K562 (cell line): Measurements from ENCODE around the gene EEFSEC. TPM values are rescaled to one million over a fixed set of nuclear protein-coding genes. Genes with fewer than 3 reads are reported as not detected.

Experiments used
- ARHGAP35 ChIP-seq: fragments of 450-650 bp; IDR thresholded peaks from 2 replicates; pipeline ENCODE4 v1.6.1; 2018; ENCODE audit not compliant: partially characterized antibody
- BCLAF1 ChIP-seq, 2 experiments: fragments of 450-650 bp in 1 of 2; IDR thresholded peaks; 2 replicates each; pipeline ENCODE4 v1.6.1; 2011 to 2017; ENCODE audit warnings: low read depth in 2 of 2, antibody characterized with exemption in 1 of 2, borderline replicate concordance in 1 of 2, low read length in 1 of 2, mild to moderate bottlenecking in 1 of 2, mixed read lengths in 1 of 2; ENCODE audit not compliant: control insufficient read depth in 1 of 2
- CBX3 ChIP-seq, 2 experiments: IDR thresholded peaks; 1 replicate in 1 of 2; 2 replicates in 1 of 2; pipeline ENCODE4 v1.6.1; 2012; ENCODE audit warnings: inconsistent platforms in 2 of 2, low read length in 2 of 2, borderline replicate concordance in 1 of 2, control low read depth in 1 of 2
- CBX8 ChIP-seq: fragments of 200-600 bp; sonication (generic); IDR thresholded peaks from 2 replicates; pipeline ENCODE4 v1.6.1; 2012; ENCODE audit warnings: borderline replicate concordance, mixed run types, low read depth, mild to moderate bottlenecking, moderate library complexity, mixed read lengths, low read length, control low read depth, inconsistent platforms; ENCODE audit not compliant: poor library complexity, severe bottlenecking; ENCODE audit errors: extremely low read depth
- DMBX1 ChIP-seq: fragments of 250-450 bp; sonication (Bioruptor Pico); IDR thresholded peaks from 2 replicates; pipeline ENCODE4 v1.8.0; 2022; ENCODE audit warnings: inconsistent platforms, mild to moderate bottlenecking, moderate library complexity, borderline replicate concordance
- EP300 ChIP-seq: IDR thresholded peaks from 2 replicates; pipeline ENCODE4 v1.6.1; 2012; ENCODE audit warnings: low read length, improper control_type of control experiment
- KLF13 ChIP-seq: fragments of 450-650 bp; IDR thresholded peaks from 2 replicates; pipeline ENCODE4 v1.6.1; 2016; ENCODE audit warnings: missing genetic modification characterization, low read depth, mild to moderate bottlenecking, missing compliant biosample characterization, moderate library complexity, borderline replicate concordance
- L3MBTL2 ChIP-seq: fragments of 450-650 bp; IDR thresholded peaks from 2 replicates; pipeline ENCODE4 v1.6.1; 2016; ENCODE audit warnings: mild to moderate bottlenecking, moderate library complexity
- MNT ChIP-seq, 2 experiments: fragments of 450-650 bp; conservative IDR thresholded peaks; 2 replicates each; pipeline ENCODE4 v1.6.1; 2017; ENCODE audit warnings: mild to moderate bottlenecking in 2 of 2, moderate library complexity in 2 of 2
- MXI1 ChIP-seq: IDR thresholded peaks from 2 replicates; pipeline ENCODE4 v1.6.1; 2011; ENCODE audit warnings: low read depth, mild to moderate bottlenecking, improper control_type of control experiment, low read length
- NCOA1 ChIP-seq: fragments of 450-650 bp; IDR thresholded peaks from 2 replicates; pipeline ENCODE4 v1.6.1; 2016; ENCODE audit warnings: low read depth
- PHF20 ChIP-seq: fragments of 450-650 bp; IDR thresholded peaks from 2 replicates; pipeline ENCODE4 v1.6.1; 2018; ENCODE audit not compliant: partially characterized antibody
- POLR2G ChIP-seq: fragments of 200-400 bp; formaldehyde crosslinking; IDR thresholded peaks from 2 replicates; pipeline ENCODE4 v1.6.1; 2017; ENCODE audit warnings: low read depth, mild to moderate bottlenecking, antibody characterized with exemption, low read length, moderate library complexity
- SP2 ChIP-seq: IDR thresholded peaks from 2 replicates; pipeline ENCODE4 v1.6.1; 2011; ENCODE audit warnings: mild to moderate bottlenecking, low read depth, low read length, moderate library complexity; ENCODE audit not compliant: poor library complexity, severe bottlenecking; ENCODE audit errors: extremely low read depth
- SUPT5H ChIP-seq: fragments of 450-650 bp; IDR thresholded peaks from 2 replicates; pipeline ENCODE4 v1.6.1; 2016
- TAF1 ChIP-seq: IDR thresholded peaks from 2 replicates; pipeline ENCODE4 v1.6.1; 2011; ENCODE audit warnings: mild to moderate bottlenecking, low read length, moderate library complexity; ENCODE audit not compliant: insufficient read depth, control insufficient read depth, severe bottlenecking; ENCODE audit errors: extremely low read depth
- TCF7L2 ChIP-seq: fragments of 150-350 bp; IDR thresholded peaks from 2 replicates; pipeline ENCODE4 v1.6.1; 2016; ENCODE audit warnings: low read depth, mild to moderate bottlenecking, low read length, moderate library complexity
- VEZF1 ChIP-seq: fragments of 200-800 bp; sonication (Bioruptor generic); IDR thresholded peaks from 2 replicates; pipeline ENCODE4 v1.6.1; 2017; ENCODE audit warnings: missing genetic modification characterization, missing compliant biosample characterization
- ZBTB8A ChIP-seq: fragments of 450-650 bp; IDR thresholded peaks from 2 replicates; pipeline ENCODE4 v1.6.1; 2018; ENCODE audit warnings: mild to moderate bottlenecking, moderate library complexity; ENCODE audit not compliant: partially characterized antibody
- ZC3H11A ChIP-seq: IDR thresholded peaks from 2 replicates; pipeline ENCODE4 v1.6.1; 2012; ENCODE audit warnings: low read depth, low read length, improper control_type of control experiment
- polyA plus RNA-seq, 8 experiments: library from polyadenylated mRNA; depleted of rRNA in 4 of 8; stranded (reverse) in 5 of 8; unstranded in 3 of 8; fragments of >200 nt; fragmentation: Nextera tagmentation in 2 of 8; fragmentation: Illumina TruSeq in 1 of 8; extraction: Ambion mirVana in 2 of 8; extraction: Trizol in 1 of 8; gene quantifications; 2 replicates each; pipeline versions ENCODE4 v1.2.1 to v1.2.3, GENCODE V29; 2011 to 2014; ENCODE audit warnings: inconsistent platforms in 1 of 8, missing spikeins in 1 of 8
- total RNA-seq, 7 experiments: library from RNA; depleted of rRNA in 6 of 7; stranded (reverse); fragments of >200 nt in 6 of 7; fragmentation: Illumina TruSeq in 2 of 7; extraction: Trizol in 2 of 7; gene quantifications; 2 replicates each; pipeline versions ENCODE4 v1.2.1 to v1.2.3, GENCODE V29; 2011 to 2021; ENCODE audit warnings: low replicate concordance in 1 of 7

The EEFSEC gene
- total and polyA plus RNA-seq, 9 of the 15 experiments (the other 6 are each of a cell fraction or from before 2014, with no cell fraction given), result 0.35 to 11.8 (median 7.7) TPM

GRCh38 chr3:128123538-128124368 lies 29.5 kb upstream of the EEFSEC start, which contains the start of gene RUVBL1 (continued):
- TF ChIP-seq SP2 (peak; percentile 81), TAF1 (peak; percentile 69), VEZF1 (CRISPR knock-in tag) (peak; percentile 77), ZC3H11A (0 out of 2 replicates have a peak, but pooled peaks have one; percentile 69), TCF7L2 (0 out of 2 replicates have a peak, but pooled peaks have one; percentile 42), L3MBTL2 (peak; percentile 94), MXI1 (peak; percentile 92), CBX3 (IDR thresholded peaks at IDR 0.05; ENCODE audit: borderline replicate concordance in 1 of 2, low read length in 2 of 2) (peak in 1 of 2 experiments; percentile 56; a peak in 2 of 3 replicates), MNT (conservative IDR thresholded peaks at IDR 0.05) (peak; percentile 89 to 95), EP300 (peak; percentile 44; the same call in 1 of the 2 replicates), POLR2G (peak; percentile 81), PHF20 (peak; percentile 99), BCLAF1 (IDR thresholded peaks at IDR 0.05; ENCODE audit: borderline replicate concordance in 1 of 2, control insufficient read depth in 1 of 2, low read depth in 2 of 2, low read length in 1 of 2) (peak in 1 of 2 experiments; percentile 96; a peak in 2 of 4 replicates), CBX8 (no peak), DMBX1 (0 out of 2 replicates have a peak, but pooled peaks have one; percentile 63), NCOA1 (peak; percentile 98), ARHGAP35 (no peak), SUPT5H (peak; percentile 80), ZBTB8A (no peak), KLF13 (tag) (peak; percentile 62; the same call in 1 of the 2 replicates)
